NCI-H510A (cell line): ENCODE results near the gene TAS1R3.
A peak's percentile ranks its signal among the peaks of the same experiment; 100 is the strongest.

Experiments used
- DNase-seq: peaks from one replicate; lab custom pipeline; 2025; lab: John Stamatoyannopoulos, UW

The TAS1R3 gene

DNA sequence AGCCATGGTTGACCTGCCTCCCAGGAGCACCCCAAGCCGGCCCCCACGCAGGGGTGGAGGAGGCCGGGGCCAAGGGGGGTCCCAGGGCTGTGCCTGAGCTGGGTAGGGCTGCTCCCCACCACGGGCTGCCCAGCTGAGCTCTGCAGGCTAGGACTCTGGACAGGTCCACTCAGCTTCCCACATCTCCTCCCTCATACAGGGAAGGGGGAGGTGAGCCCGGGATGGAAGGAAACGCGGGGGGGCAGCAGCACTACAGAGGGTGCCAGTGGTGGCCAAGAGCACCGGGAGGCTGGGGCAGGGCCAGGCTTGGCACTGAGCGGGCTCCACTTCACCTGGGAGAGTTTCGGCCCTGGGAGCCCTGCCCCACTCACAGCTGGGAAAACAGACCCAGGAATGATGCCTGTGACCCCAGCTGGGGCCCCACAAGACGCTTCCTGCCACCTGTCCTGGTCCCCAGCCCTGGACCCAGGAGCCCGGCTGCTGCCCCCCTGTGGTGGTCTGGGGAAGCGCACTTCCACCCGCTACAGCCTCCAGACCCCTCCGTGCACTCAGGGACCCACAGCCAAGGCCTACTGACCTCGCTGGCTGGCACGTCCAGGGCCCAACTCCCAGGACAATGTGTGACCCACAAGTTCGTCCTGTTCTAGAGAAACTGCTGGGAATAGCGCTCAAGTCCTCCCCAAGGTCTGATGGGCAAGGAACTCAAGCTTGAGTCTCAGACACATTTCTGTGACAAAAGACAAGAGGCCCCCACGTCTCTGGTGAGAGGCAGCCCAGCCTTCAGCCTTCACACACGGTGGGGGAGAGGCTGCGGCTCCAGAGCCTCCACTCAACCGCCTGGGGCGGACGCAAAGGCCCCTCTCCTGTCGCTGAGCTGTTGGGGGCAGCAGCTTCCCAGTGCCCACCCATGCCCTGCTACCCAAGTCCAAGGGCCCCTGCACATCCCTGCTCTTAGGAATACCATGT lies 40.9 kb downstream of the TAS1R3 start:
- peak; percentile 82 for DNase-seq

- DNase-seq = no peak
Observed at GRCh38 chr1:1373051-1373814, 42.2 kb downstream of the TAS1R3 start.

- DNase-seq = no peak
Observed at GRCh38 chr1:1373815-1374588, 42.9 kb downstream of the TAS1R3 start.

DNA sequence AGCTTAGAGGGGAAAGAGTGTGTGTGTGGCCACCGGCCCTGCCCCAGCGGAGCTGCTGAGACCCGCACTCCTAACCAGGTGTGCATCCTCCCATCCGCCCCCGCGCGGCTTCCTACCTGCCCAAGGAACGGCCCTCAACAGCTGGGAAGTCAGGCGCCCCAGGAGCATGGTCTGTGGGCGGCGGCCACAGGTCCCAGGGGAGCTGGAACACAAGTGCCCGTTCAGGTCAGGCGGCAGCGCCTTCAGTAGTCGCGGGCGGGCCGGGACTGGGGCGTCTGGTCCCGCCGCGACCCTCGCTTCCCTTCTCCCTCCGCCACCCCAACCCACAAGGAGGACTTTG lies 43.5 kb downstream of the TAS1R3 start:
- DNase-seq = no peak

DNA sequence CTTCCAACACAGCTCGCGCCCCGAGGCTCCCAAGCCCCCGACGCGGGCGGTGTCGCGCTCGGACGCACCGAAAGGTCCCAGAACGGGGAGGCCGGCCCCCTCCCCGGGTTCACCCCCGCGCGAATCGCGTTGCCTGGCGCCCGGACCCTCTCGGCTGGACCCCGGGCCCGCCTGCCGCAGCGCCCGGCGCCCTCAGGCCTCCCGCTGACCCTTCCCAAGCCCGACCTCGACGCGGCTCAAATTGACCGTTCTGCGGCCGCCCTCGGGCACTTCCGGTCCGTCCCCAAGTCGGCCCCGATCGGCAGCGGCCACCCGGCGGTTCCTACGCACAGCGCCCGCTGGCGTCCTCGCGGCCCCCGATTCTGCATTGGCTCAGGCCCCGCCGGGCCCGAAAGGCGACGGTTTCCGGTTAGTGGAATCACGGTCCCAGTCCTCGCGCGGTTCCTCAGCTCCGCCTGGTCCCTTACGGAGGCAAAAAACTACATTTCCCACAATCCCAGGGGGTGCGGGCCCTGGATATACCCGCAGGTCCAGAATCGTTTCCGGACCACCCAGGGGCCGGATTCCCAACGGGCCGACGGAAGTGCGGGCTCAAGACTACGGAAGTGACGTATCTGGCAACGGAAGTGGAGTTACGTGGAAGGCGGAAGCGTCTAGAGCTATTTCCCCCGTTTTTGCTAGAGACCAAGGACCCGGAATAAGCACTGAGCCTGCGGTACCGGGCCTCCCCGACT lies 44.0 kb downstream of the TAS1R3 start, which contains the start of gene AURKAIP1:
Gene AURKAIP1 (minus strand): TSS at position 279 of the 734 bp plus-strand sequence. CDS start 451 bp downstream, outside the sequence.
- peak; percentile 100 for DNase-seq

DNA sequence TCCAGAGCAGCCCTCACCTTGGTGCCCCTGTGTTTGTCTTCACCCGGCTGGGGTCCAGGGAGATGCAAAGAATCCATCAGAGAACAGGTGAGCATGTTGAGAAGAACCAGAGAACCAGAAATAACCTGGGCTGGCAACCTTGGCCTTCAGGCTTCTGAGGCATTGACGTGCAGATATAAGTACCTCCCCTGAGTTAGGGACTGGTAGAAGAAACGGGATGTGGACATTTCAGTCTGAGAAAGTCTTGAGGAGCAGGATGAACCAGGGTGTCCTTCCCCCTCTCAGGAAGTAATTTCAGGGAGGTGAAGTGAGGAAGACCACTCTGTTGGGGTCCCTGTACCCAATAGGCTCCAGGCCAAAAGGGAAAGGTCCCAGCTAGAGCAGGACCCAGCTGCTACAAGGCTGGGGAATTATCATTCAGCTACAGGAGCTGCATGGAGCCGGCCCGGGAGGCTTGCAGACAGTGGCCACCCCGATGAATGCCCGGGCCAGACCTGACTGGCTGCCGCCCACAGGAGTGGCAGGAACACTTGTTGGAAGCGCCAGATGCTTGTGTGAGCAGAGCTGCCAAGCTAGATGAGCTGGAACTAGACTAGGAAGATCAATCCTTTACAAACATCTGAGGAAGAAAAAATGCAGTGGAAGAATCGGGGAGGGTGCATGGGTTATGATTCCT lies 45.6 kb downstream of the TAS1R3 start:
- no peak for DNase-seq

GRCh38 chr1:1377540-1378205 lies 46.6 kb downstream of the TAS1R3 start:
- no peak for DNase-seq

- no peak for DNase-seq
Observed at GRCh38 chr1:1380860-1381259, 49.8 kb downstream of the TAS1R3 start.

- no peak for DNase-seq
Observed at GRCh38 chr1:1381294-1381693, 50.2 kb downstream of the TAS1R3 start.
